Testis (tissue), 2 donors: ENCODE data around the gene HMG20B.

Experiments used
- POLR2A ChIP-seq: fragments of 450-650 bp; IDR thresholded peaks from one replicate; pipeline ENCODE4 v1.6.1; 2017; ENCODE audit warnings: antibody characterized with exemption, mild to moderate bottlenecking, moderate library complexity
- TF ChIP-seq, protein P1 (sequence below), 3 experiments: fragments of 450-650 bp in 2 of 3; fragments of 200-600 bp in 1 of 3; sonication (generic) in 1 of 3; IDR thresholded peaks; one replicate each; pipeline ENCODE4 v1.5.1; 2016 to 2019; ENCODE audit warnings: antibody characterized with exemption in 3 of 3, mild to moderate bottlenecking in 2 of 3, moderate library complexity in 1 of 3

DNA sequence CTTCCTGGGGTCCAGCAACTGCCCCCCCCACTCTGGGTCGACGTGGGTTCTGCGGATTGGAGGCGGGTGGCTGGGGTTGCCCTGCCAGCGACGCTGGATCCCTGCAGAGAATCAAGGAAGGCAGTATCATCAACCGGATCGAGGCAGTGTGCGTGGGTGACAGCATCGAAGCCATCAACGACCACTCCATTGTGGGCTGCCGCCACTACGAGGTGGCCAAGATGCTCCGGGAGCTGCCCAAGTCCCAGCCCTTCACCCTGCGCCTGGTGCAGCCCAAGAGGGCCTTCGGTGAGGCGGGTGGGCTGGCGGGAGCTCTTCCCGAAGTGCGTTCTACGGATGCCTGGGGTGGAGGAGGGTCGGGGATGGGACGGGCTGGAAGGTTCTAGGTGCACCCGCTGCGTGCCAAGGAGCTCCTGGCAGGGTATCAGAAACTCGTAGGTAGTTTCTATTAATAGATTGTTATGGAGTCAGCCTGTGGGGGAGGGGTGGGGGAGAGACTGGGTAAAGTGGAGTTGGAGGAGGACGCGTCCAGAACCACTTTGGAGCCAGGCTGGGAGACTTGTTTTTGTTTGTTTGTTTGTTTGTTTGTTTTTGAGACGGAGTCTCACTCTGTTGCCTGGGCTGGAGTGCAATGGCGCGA, 14.1 kb downstream of the HMG20B start:
- TF ChIP-seq, protein P1, sequence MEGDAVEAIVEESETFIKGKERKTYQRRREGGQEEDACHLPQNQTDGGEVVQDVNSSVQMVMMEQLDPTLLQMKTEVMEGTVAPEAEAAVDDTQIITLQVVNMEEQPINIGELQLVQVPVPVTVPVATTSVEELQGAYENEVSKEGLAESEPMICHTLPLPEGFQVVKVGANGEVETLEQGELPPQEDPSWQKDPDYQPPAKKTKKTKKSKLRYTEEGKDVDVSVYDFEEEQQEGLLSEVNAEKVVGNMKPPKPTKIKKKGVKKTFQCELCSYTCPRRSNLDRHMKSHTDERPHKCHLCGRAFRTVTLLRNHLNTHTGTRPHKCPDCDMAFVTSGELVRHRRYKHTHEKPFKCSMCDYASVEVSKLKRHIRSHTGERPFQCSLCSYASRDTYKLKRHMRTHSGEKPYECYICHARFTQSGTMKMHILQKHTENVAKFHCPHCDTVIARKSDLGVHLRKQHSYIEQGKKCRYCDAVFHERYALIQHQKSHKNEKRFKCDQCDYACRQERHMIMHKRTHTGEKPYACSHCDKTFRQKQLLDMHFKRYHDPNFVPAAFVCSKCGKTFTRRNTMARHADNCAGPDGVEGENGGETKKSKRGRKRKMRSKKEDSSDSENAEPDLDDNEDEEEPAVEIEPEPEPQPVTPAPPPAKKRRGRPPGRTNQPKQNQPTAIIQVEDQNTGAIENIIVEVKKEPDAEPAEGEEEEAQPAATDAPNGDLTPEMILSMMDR (IDR thresholded peaks at IDR 0.05): no peak
- no peak for TF ChIP-seq POLR2A
